Daoy (cell line): Measurements from ENCODE around the gene ZNF438. TPM values are rescaled to one million over a fixed set of nuclear protein-coding genes. Genes with fewer than 3 reads are reported as not detected.

Experiments
- DNase-seq: peaks from one replicate; pipeline ENCODE4 v3.0.0-alpha.2; 2015; ENCODE audit warnings: low read depth
- total RNA-seq: library from RNA; depleted of rRNA; stranded (reverse); fragments of >200 nt; shearing (Covaris generic); gene quantifications from 2 replicates; pipeline ENCODE4 v1.2.3, GENCODE V29; 2014

The ZNF438 gene
- total RNA-seq, 1 experiment from 2014 or later: 0.91 TPM

DNA sequence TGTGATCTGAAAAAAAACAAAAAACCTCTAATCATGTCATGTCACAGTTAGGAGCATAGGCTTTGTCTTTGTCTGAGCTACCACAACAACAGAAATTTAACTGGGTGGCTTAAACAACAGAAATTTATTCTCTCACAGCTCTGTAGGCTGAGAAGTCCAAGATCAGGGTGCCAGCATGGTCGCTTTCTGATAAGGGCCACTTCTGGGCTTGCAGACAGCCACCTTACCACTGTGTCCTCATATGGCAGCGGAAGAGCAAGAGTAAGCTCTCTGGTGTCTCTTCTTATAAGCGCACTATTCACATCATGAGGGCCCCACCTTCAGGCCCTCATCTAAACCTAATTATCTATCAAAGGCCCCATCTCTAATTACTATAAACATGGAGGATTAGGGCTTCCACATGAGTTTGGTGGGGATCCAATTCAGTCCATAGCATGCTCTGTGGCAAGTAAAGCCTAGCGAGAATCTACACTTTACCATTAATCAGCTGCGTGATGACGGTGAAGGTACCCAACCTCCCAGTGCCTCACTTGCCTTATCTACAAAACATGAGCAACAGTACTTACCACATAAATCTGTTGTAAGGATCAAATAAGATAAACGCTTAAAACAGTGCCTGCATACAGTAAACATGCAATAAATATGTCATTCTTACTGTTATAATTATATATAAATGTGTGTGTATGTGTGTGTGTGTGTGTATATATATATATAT lies 17.3 kb downstream of the ZNF438 start:
- no peak for DNase-seq

DNA sequence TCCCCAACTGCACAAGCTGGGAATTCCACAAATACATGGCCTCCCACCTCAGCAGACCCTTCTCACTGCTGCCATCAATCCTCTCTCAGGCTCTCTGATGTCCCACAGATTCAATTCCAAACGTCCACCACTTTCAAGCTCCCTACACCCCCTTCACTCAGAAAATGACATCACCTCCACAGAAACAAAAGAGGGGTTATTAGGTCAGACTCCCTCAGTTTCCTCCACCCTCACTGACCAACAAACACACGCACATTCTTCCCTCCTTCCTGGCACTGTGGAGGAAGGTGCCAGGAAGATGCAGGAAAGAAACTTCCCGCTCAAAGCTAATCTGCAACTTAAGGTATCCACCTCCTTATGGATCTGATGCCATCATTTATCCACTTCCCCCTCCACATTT lies 18.3 kb downstream of the ZNF438 start:
- DNase-seq: no peak

DNA sequence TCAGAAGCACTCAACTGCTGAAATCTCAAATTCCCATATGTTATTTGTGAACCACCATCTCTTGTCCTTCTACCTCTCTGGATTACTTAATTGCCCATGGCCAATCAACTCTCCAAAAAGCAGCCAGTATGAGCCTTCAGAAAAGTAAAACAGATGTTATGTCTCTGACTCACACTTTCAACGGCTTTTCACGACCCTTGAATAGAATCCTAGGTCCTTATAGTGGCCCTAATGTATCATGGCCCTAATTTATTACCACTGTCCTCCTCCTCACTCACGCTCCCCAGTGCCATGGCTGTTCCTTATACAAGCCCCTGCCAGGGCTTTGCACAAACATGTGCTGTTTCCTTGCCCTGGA lies 20.0 kb downstream of the ZNF438 start:
- no peak for DNase-seq

DNA sequence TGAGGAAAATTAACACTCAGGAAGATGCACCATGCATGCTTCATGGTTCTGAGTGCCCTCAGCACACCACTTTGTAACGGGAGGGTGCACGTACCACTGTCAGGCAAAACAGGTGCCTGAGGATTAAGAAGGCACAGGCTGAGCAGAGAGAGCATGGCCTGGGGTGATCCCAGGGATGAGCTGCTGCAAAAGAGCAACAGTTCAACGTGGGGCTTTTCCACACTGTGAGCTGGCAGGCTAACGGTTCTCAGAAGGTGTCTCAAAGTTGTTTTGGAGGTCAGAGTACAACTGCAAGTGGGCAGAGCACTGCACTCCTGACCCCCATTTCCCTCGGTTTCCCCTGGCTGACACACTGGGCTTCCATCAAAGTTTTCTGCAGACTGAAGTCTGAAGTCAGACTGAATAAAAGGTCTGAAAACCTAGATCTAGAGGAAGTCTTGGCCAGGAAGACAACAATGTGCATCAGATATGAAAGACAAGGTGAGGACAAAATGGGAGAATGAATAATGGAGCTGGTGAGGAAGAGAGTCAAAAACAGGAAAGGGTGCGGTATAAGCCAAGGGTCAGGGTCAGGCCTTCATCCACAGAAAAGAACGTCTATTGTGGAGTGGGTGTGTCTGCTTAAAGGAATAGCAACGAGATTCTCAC lies 20.5 kb downstream of the ZNF438 start:
- DNase-seq: no peak

DNA sequence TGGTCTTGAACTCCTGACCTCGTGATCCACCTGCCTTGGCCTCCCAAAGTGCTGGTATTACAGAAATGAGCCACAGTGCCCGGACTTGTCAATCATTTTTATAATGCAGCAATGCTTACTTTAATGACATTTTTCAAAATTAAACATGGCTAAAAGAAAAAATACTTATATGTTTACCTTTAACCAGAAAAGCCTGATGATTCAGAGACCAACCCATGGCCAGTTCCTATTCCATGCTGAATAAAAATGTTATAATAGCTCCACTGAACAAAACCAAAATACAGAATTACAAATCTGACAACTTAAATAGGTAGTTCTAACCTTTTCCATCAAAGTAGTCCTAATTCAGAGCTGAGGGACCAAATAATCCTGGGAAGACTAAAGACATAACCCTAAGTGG lies 21.6 kb downstream of the ZNF438 start:
- DNase-seq: no peak

DNA sequence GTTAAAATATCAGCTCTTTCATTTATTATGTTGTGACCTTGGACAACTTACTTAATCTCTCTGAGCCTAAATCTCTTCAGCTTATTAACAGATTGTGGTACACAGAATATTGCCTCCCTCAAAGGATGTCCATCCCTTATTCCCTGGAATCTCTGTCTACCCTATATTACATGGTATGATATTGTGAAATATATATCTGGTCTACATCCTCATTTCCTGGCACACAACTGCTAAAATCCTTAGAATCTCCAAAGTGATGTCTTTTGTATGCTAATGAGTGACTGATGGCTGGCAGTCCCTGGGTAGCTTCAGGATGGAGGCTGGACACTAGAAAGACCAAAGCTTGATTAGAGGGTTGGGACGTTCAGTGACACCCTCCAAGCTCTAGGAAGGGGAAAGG lies 25.8 kb downstream of the ZNF438 start:
- no peak for DNase-seq

DNA sequence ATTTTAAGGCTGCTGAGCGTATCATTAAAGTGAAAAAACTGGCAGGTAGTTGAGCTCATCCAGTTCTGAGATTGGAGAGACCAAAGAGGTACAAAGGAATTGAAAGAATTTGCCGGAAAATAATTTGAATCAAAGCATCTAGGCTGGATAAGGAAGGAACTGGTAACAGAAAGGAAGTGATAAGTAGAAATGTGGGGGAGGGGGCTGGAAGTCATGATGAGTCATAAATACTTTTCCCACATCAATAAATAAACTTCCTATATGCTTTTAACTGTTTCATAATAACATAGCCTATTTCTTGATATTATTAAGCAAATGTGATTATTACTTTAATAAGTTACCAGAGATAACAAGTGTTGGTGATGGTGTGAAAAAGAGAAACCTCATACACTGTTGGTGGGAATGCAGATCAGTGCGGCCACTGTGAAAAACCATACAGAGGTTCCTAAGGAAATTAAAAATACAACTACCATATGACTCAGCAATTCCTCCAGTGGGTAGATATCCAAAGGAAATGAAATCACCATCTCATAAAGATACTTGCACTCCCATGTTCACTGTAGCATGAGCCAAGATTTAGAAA lies 27.0 kb downstream of the ZNF438 start:
- DNase-seq: peak; percentile 67

DNA sequence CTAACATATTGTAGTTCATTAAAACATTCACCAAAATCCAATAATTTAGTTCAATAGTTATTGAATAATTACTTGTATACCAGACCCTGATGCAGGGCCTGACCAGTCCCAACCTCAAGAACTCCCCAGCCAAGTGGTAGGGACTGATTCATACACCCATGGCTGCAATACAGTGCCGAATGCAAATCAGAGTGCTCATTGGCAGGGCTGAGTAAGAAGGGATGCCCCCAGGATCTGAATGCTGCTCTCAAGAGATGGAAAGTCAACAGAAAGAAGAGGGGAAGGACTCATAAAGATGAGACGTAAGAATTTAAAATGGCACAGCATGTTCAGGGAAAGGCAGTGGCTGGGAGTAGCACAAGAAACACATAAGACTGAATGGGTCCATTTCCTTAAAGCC lies 29.9 kb downstream of the ZNF438 start:
- DNase-seq: peak; percentile 18

DNA sequence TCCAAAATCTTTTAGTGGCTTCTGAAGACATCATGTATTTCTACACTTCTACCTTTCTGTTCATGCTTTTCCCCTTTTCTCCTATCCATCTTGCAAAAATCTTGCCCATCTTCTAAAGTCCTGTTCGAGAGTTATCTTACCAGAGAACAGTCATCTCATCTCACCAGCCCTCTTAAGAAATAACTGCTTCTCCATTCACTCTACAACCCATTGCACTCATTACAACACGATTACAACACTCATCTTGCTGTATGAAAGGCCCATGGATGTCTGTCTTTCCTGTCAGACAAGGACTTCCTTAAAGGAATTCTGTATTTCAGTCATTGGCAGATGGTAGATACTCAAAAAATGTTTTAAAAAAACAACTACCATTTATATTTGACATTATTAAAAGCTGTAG lies 30.8 kb downstream of the ZNF438 start:
- no peak for DNase-seq

DNA sequence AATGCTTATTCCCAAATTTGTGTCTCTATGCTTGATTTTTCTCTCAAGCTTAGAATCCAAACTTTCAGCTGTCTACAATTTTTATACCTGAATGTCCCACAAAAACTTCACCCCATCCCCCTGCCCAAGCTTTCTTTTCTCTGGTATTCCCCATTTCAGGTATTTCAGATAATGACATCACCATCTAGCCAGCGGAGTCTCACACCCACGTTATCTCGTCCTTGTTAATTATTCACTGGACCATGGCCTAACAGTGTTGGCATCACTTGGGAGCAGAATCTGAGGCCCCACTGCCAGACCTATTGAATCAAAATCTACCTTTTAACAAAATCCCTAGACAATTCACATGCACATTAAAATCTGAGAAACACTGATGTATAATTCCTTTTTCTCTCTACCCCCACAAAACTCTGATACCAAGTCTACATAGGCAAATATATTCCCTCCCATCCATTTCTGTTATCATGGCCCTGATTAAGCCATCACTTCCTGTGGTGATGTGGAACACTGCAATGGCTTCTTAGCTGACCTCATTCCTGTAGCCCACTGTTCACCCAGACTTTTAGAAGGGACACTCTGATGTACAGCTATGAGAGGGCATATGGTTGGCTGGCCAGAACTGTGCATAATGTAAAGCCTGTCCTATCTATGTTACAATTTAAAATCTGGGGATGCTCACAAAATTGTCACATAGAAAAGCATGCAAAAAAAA lies 31.4 kb downstream of the ZNF438 start:
- DNase-seq: no peak

DNA sequence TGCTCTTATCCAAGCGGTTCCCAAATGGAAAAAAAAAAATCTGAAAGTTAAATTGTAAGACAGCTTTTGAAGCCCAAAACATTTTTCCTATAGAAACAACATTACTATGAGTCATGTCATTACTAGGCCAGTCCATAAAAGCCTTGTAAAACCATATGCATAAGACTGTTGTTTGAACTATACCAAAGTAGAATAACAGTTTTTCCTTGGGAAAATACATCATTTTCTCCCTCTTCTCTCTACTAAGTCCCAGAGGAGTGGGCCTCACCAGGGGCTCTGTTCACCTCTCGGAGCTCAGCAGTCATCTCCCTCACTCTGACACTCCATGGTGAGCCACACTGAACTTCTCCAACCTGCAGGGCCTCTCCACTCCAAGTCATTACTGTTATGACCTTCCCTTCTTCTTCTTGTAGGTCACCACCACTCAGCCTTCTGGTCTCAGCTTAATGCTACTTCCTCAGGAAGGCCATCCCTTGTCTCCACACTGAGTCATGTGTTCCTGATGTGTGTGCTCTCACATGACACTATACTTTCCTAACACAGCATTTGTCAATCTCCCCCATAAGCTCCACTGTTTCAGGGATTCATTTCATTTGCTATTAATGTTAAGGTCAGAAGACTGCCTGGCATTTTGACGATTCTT lies 32.5 kb downstream of the ZNF438 start:
- peak; percentile 37 for DNase-seq

DNA sequence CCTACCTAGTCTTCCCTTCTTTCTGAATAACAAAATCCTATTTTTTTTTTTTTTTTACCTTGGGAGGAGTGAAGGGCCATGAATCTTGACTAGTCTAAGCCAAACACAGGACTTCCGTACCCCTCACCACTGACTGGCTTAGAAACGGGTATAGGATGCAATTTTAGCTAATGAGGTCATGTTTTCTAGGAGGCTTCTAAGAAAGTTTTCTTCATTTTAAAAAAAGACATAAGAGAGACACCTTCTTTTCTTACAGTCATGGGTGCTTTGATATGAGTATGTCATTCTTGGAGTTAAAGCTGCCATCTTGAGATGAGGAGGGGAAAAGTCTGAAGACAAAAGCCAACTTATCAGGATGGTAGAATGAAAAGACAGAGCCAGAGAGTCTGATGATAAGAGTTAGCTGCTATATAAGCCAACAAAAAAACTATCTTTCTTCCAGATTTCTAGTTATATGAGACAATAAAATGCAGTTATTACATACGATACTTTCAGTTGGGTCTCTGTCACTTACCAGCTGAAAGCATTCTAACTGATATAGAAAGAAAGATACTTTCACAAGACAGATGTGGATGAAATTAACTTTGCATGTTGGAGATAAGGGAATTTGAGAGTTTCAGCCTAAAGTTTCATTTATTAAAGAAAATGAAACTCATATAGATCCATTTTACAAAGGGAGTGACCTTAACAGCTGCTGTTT lies 34.0 kb downstream of the ZNF438 start:
- no peak for DNase-seq

DNA sequence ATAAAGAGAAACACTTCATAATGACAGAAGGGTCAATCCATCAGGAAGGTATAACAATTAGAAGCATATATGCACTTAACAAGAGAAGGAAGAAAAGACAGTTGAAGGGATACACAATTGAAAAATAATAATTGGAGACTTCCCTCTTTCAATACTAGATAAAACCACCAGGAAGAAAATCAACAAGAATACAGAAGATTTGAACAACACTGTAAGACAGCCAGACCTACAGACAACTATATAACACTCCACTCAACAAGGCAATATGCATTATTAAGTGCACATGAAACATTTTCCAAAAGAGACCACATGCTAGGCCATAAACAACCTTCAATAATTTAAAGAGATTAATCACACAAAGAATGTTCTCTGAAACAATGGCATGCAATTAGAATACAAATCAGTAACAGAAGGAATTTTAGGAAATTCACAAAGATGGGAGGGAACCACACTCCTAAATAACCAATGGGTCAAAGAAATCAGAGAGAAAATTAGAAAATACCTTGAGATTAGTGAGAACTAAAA lies 35.1 kb downstream of the ZNF438 start:
- DNase-seq: no peak

DNA sequence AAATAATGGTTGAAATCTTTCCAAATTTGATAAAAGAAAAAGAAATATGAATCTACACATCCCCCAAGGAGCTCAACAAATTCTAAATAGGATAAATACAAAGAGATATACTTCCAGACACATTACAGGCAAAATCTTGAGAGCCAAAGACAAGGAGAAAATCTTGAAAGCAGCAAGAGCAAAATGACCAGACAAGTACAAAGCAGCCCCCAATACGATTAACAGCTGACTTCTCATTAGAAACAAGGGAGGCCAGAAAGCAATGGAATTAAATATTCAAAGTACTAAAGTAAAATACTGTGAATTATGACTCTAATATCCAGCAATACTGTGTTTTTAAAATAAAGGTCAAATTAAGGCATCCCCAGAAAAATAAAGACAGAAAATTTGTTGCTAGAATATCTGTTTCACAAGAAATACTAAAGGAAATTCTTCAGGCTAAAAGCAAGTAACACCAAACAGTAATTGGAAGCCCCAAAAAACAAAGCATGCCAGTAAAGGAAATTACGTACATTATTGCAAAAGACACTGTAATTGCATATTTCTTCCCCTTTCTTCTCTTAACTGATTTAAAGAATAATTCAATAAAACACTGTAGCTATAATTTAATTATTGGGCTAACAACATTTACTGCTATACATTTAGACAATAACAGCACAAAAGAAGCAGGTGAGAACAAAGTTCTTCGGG lies 36.4 kb downstream of the ZNF438 start:
- DNase-seq: no peak

DNA sequence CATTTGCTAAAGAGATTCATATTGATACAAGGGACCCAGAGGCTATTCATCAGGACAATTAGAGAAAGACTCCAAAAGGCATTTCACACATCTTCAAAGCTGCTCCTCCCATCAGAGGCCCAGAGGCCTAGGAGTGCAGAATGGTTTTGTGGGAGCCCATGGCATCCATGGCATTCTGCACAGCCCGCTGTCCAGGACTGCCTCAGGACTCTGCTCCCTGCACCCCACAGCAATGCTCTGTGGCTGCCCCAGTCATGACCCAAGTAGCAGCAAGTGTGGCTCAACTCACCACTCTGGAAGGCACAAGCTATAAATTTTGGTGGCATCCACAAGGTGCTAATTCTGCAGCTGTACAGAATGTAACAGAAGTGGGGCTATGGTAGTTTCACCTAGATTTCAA lies 38.5 kb downstream of the ZNF438 start:
- DNase-seq: no peak

DNA sequence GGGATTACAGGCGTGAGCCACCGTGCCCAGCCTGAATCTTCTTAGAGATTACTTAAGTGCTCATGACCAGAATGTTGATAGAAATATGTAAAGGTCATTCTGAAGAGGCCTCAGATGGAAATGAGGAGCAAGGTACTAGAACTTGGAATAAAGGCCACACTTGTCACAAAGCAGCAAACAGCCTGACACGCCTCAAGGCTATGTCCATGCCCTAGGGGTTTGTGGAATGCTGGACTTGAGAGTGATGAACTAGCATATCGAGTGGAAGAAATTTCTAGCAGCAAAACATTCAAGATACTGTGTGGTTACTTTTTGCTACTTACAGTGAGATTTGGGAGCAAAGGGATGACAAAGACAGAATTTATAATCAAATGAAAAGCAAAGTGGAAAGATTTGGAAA lies 39.0 kb downstream of the ZNF438 start:
- DNase-seq: no peak

DNA sequence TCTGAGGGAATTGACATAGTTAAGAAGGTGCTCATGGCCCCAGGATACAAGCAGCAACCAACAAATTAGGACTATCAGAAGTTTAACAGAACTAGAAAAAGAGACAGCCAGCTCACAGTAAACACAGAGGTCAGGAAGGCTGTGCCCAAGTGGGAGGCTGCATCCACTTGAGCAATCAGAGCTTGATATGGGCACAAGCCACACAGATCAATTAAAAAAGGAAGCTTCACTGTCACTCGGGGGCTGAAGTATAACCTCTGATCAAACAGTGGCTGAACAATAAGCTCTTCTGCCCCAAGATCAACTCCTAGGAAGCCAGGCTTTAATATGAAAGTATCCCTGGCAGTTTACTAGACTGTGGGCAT lies 40.0 kb downstream of the ZNF438 start:
- no peak for DNase-seq

DNA sequence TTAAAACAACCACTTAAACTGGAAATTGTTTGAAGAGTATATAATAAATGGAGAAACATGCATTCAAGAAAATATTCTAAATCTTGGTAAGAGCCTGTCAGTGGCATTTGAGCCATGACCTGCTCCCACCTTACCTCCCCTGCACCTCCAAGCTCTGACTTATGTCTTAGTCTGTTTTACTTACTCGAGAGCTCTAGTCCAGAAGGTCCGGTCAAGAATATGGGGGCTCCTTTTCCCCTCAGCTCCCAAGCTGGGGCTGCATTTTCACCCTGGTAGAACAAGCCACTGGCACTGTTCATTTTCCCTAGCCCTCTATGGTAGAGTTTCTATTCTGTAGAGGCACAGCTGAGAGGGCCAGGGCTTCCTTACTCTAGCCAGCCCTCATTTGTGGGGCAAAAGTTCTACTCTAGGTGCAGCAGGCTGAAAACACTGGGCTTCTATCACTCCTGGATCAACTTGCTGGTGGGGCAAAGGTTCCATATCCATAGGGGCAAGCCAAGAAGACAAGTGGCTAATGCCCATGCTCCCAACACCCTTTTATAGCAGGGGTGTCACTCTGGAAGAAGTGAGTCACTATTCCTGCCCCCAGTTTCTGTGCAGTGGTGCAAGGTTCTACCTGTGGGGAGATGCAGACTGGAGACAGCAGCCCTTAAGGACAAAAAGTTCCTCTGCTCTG lies 40.6 kb downstream of the ZNF438 start:
- no peak for DNase-seq

DNA sequence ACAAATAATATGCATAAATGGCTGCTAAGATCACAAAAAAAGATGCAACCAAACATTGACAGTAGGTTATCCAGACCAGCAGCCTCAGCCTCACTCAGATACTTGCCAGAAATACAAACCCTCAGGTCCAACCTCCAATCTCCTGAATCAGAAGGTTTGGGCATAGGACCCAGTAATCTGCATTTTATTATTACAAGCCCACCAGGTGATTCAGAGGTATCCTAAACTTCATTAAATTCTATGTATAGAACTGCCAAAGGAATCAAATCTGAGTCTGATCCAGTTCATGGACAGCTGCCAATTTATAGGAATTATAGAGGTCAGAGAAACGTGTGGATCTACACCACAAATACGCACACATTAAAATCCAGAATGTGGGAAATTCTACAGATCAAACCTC lies 41.3 kb downstream of the ZNF438 start:
- DNase-seq: no peak

DNA sequence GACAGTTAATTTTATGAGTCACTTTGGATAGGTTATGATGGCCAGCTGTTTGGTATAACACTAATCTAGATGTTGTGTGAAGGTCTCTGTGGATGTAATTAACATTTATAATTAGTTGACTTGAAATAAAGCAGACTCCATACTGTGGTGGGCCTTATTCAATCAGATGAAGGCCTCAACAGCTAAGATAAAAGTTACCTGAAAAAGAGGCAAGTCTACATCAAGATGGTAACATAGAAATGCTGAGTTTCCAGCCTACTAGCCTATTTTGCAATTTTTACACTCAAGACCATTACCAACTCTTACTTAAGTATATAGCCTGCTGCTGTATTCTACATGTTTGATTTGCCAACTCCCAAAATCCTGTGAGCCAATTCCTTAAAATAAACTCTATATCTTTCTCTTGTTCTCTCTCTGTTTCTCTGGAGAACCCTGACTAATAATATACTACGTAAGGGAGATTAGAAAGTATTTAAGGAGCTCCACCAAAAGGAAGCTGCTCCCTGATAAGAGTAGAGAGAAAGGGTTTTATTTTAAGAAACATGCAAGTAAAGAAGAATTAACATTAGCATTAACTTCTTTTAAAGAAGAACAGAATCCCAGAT lies 42.7 kb downstream of the ZNF438 start:
- DNase-seq: no peak
